Endothelial cell of umbilical vein (primary cell): Measurements from ENCODE around the gene SLC37A1. TPM values are rescaled to one million over a fixed set of nuclear protein-coding genes. Genes with fewer than 3 reads are reported as not detected.

Experiments used
- BruUV-seq: library from RNA; stranded (reverse); fragments of 400-500 nt; replicated peaks from 2 replicates; lab custom pipeline; 2021; lab: Mats Ljungman, UMichigan
- CTCF ChIA-PET: fragments of 300-600, 350-600 bp; sonication (Branson Sonifier 250); formaldehyde crosslinking; loops from one replicate; lab custom pipeline; 2021; ENCODE audit warnings: antibody characterized with exemption, inconsistent platforms; lab: Charles Lee
- POLR2A ChIA-PET: fragments of 300-600, 350-600 bp; sonication (Branson Sonifier 250); formaldehyde crosslinking; loops from one replicate; lab custom pipeline; 2021; ENCODE audit warnings: antibody characterized with exemption, inconsistent platforms; lab: Charles Lee
- DNase-seq: peaks from one replicate; pipeline ENCODE4 v3.0.0-alpha.2; 2011; ENCODE audit warnings: low read depth, low spot score
- FAIRE-seq: peaks from 2 replicates; lab custom pipeline; 2011; peaks lifted over from hg19 to GRCh38; lab: Jason Lieb, UNC
- H2AFZ ChIP-seq: 2 replicates; pipeline ENCODE4 v1.6.0; 2012; ENCODE audit warnings: low read depth, low read length, control low read depth, inconsistent platforms
- H3K27ac ChIP-seq: 2 replicates; pipeline ENCODE4 v1.5.1; 2011; ENCODE audit warnings: low read depth, mild to moderate bottlenecking, control low read depth, low read length, moderate library complexity; ENCODE audit not compliant: insufficient read depth
- H3K27me3 ChIP-seq, 2 experiments: 2 replicates each; pipeline versions ENCODE4 v1.6.0 to v1.6.1; 2011; ENCODE audit warnings: low read length in 2 of 2, mixed read lengths in 1 of 2; ENCODE audit not compliant: control insufficient read depth in 2 of 2, insufficient read depth in 2 of 2
- H3K36me3 ChIP-seq, 2 experiments: 2 replicates in 1 of 2; 3 replicates in 1 of 2; pipeline ENCODE4 v1.5.1; 2011; ENCODE audit warnings: low read length in 2 of 2, mild to moderate bottlenecking in 1 of 2, moderate library complexity in 1 of 2; ENCODE audit not compliant: control insufficient read depth in 2 of 2, insufficient read depth in 2 of 2; ENCODE audit errors: extremely low read depth in 1 of 2
- H3K4me1 ChIP-seq: 3 replicates; pipeline ENCODE4 v1.5.1; 2011; ENCODE audit warnings: mild to moderate bottlenecking, low read length; ENCODE audit not compliant: control insufficient read depth, insufficient read depth; ENCODE audit errors: extremely low read depth
- H3K4me2 ChIP-seq: 2 replicates; pipeline ENCODE4 v1.6.1; 2011; ENCODE audit warnings: low read length, control low read depth, mixed read lengths; ENCODE audit not compliant: insufficient read depth
- H3K4me3 ChIP-seq, 3 experiments: fragments of 200-600 bp in 1 of 3; sonication (generic), shearing (Covaris generic) in 1 of 3; replicated peaks in 1 of 3; 2 replicates each; pipeline ENCODE4 v1.5.1; 2011 to 2016; ENCODE audit warnings: control low read depth in 3 of 3, low read length in 3 of 3, mild to moderate bottlenecking in 2 of 3, inconsistent platforms in 1 of 3, low read depth in 1 of 3, moderate library complexity in 1 of 3; ENCODE audit not compliant: insufficient read depth in 1 of 3
- H3K79me2 ChIP-seq: 2 replicates; pipeline ENCODE4 v1.6.0; 2012; ENCODE audit warnings: low read length, inconsistent platforms; ENCODE audit not compliant: control insufficient read depth, insufficient read depth
- H3K9ac ChIP-seq: replicated peaks from 2 replicates; pipeline ENCODE3; 2011; ENCODE audit warnings: low read length, control low read depth; ENCODE audit not compliant: insufficient read depth; ENCODE audit errors: extremely low read depth
- H3K9me1 ChIP-seq: replicated peaks from 3 replicates; pipeline ENCODE4 v1.6.0; 2011; ENCODE audit warnings: mild to moderate bottlenecking, low read length; ENCODE audit not compliant: control insufficient read depth, insufficient read depth; ENCODE audit errors: extremely low read depth
- H3K9me3 ChIP-seq: replicated peaks from 2 replicates; pipeline ENCODE4 v1.5.1; 2012; ENCODE audit warnings: low read length, inconsistent platforms; ENCODE audit not compliant: control insufficient read depth, insufficient read depth
- H4K20me1 ChIP-seq: replicated peaks from 2 replicates; pipeline ENCODE3; 2011; ENCODE audit warnings: mild to moderate bottlenecking, low read length; ENCODE audit not compliant: control insufficient read depth, insufficient read depth; ENCODE audit errors: extremely low read depth
- CTCF ChIP-seq, 2 donors: IDR thresholded peaks; 1 replicate in 1 of 2; 2 replicates in 1 of 2; pipeline ENCODE4 v1.5.1; 2011; ENCODE audit warnings: low read length in 2 of 2, mild to moderate bottlenecking in 2 of 2, moderate library complexity in 2 of 2, control low read depth in 1 of 2, inconsistent platforms in 1 of 2, low read depth in 1 of 2; ENCODE audit not compliant: insufficient read depth in 1 of 2; ENCODE audit errors: extremely low read depth in 1 of 2
- EZH2 ChIP-seq: IDR thresholded peaks from 2 replicates; pipeline ENCODE4 v1.6.1; 2012; ENCODE audit warnings: borderline replicate concordance, low read depth, mild to moderate bottlenecking, moderate library complexity, low read length, inconsistent platforms; ENCODE audit not compliant: severe bottlenecking
- FOS ChIP-seq: IDR thresholded peaks from 2 replicates; pipeline ENCODE4 v1.6.1; 2011; ENCODE audit warnings: mild to moderate bottlenecking, low read length, moderate library complexity, borderline replicate concordance; ENCODE audit not compliant: insufficient read depth
- GATA2 ChIP-seq: IDR thresholded peaks from 2 replicates; pipeline ENCODE4 v1.7.0; 2011; ENCODE audit warnings: low read depth, mild to moderate bottlenecking, moderate library complexity, mixed read lengths, low read length; ENCODE audit not compliant: insufficient read length, insufficient read depth
- JUN ChIP-seq: IDR thresholded peaks from 2 replicates; pipeline ENCODE4 v1.6.1; 2011; ENCODE audit warnings: borderline replicate concordance, low read depth; ENCODE audit not compliant: insufficient read length, insufficient read depth
- POLR2AphosphoS5 ChIP-seq: IDR thresholded peaks from 2 replicates; pipeline ENCODE4 v1.6.1; 2012; ENCODE audit warnings: low read depth, mild to moderate bottlenecking, control low read depth, low read length, moderate library complexity; ENCODE audit not compliant: insufficient read depth
- dilution Hi-C: fragments of 300-500 bp; cut with MboI; formaldehyde crosslinking; loops from one replicate; pipeline ENCODE4 v1.15.0; 2019; ENCODE audit warnings: low sequenced_read_pairs; ENCODE audit not compliant: extremely low pct_ligation_motif_present
- intact Hi-C: fragments of 100-400 bp; cut with micrococcal nuclease; formaldehyde crosslinking; loops from one replicate; pipeline ENCODE4 v1.10.0; 2022
- polyA plus RNA-seq, 4 experiments: library from polyadenylated mRNA; depleted of rRNA in 3 of 4; stranded (reverse) in 3 of 4; unstranded in 1 of 4; fragments of >200 nt; gene quantifications; 2 replicates each; pipeline versions ENCODE4 v1.2.1 to v1.2.3, GENCODE V29; 2011 to 2012; ENCODE audit warnings: missing spikeins in 1 of 4
- total RNA-seq: library from RNA; stranded (reverse); gene quantifications from 2 replicates; pipeline ENCODE4 v1.2.3, GENCODE V29; 2021

The SLC37A1 gene
- total and polyA plus RNA-seq, 2 donors (not counting 3 experiments of a cell fraction or from before 2014, with no cell fraction given) = 4.7 to 7.6 TPM

- TF ChIP-seq GATA2 (no peak), FOS (no peak), CTCF (IDR thresholded peaks at IDR 0.05; ENCODE audit: extremely low read depth in 1 of 2, insufficient read depth in 1 of 2, low read depth in 1 of 2, low read length in 2 of 2) (no peak)
- FAIRE-seq (no peak), DNase-seq (no peak)
- POLR2A ChIA-PET = no interaction called here
- Histone ChIP-seq H3K4me1 (no peaks in the 10 kb centered on the region), H4K20me1 (no peaks in the 10 kb centered on the region), H3K36me3 (no peaks in the 10 kb centered on the region), H3K4me2 (no peak overlapping the region), H3K79me2 (no peaks in the 10 kb centered on the region), H2AFZ (no peak overlapping the region), H3K9ac (no peak overlapping the region), H3K9me1 (no peaks in the 10 kb centered on the region), H3K4me3 (no peak overlapping the region), H3K9me3 (no peaks in the 10 kb centered on the region), H3K27me3 (no peaks in the 10 kb centered on the region), H3K27ac (no peak overlapping the region)
- CTCF ChIA-PET = no interaction called here
- BruUV-seq = no TSS peak
- intact Hi-C loops (no loop called here), dilution Hi-C loops (no loop called here)
Measured at GRCh38 chr21:42585881-42586280, 72.2 kb downstream of the SLC37A1 start.

GRCh38 chr21:42586406-42586805, 72.8 kb downstream of the SLC37A1 start:
- FAIRE-seq (no peak), DNase-seq (no peak)
- Histone ChIP-seq H3K9me1 (no peaks in the 10 kb centered on the region), H3K36me3 (no peaks in the 10 kb centered on the region), H3K27ac (no peak overlapping the region), H3K4me2 (no peak overlapping the region), H3K79me2 (no peaks in the 10 kb centered on the region), H3K4me3 (no peak overlapping the region), H3K27me3 (no peaks in the 10 kb centered on the region), H3K9ac (no peak overlapping the region), H4K20me1 (no peaks in the 10 kb centered on the region), H3K9me3 (no peaks in the 10 kb centered on the region), H3K4me1 (no peaks in the 10 kb centered on the region), H2AFZ (no peak overlapping the region)
- no TSS peak for BruUV-seq
- ChIA-PET CTCF (interaction anchor here (1.1 kb wide), 1 partner anchor 232 kb away, joined by 3 read pairs; no protein-coding TSS in a partner anchor), POLR2A (no interaction called here)
- TF ChIP-seq POLR2AphosphoS5 (no peak), EZH2 (no peak), GATA2 (no peak), FOS (no peak), JUN (no peak), CTCF (IDR thresholded peaks at IDR 0.05; ENCODE audit: extremely low read depth in 1 of 2, insufficient read depth in 1 of 2, low read depth in 1 of 2, low read length in 2 of 2) (no peak)
- intact Hi-C loops = no loop called here
- dilution Hi-C loops = no loop called here
